B cell (primary cell): Measurements from ENCODE around the gene PXMP4. TPM values are rescaled to one million over a fixed set of nuclear protein-coding genes. Genes with fewer than 3 reads are reported as not detected.

ENCODE experiments used
- ATAC-seq: fragments of 200-7000 bp; cut with Tn5 transposase; one replicate; pipeline ENCODE4 v1.10.0; 2021; ENCODE audit warnings: low read depth, mild to moderate bottlenecking, moderate number of reproducible peaks, moderate library complexity
- CTCF ChIA-PET: fragments of 350-600 bp; sonication (Branson Sonifier 250); formaldehyde crosslinking; loops from one replicate; lab custom pipeline; 2021; ENCODE audit warnings: antibody characterized with exemption, inconsistent platforms; lab: Charles Lee
- POLR2A ChIA-PET: fragments of 350-600 bp; sonication (Branson Sonifier 250); formaldehyde crosslinking; loops from one replicate; lab custom pipeline; 2021; ENCODE audit warnings: antibody characterized with exemption; lab: Charles Lee
- DNase-seq: peaks from one replicate; pipeline ENCODE4 v3.0.0; 2013
- H2AFZ ChIP-seq: 2 replicates; pipeline ENCODE4 v1.6.1; 2012; ENCODE audit warnings: mild to moderate bottlenecking, low read depth, low read length; ENCODE audit not compliant: insufficient read depth, poor library complexity, severe bottlenecking
- H3K27ac ChIP-seq, 2 donors: 1 replicate in 1 of 2; 2 replicates in 1 of 2; pipeline ENCODE4 v1.5.1; 2012 to 2013; ENCODE audit warnings: low read length in 2 of 2, mild to moderate bottlenecking in 2 of 2, moderate library complexity in 1 of 2
- H3K27me3 ChIP-seq, 4 experiments: fragments of 200-600 bp in 1 of 4; sonication (generic) in 1 of 4; replicated peaks in 1 of 4; 1 replicate in 2 of 4; 2 replicates in 2 of 4; pipeline versions ENCODE4 v1.6.1 to v1.7.0; 2013 to 2016; ENCODE audit warnings: low read length in 3 of 4, mild to moderate bottlenecking in 2 of 4, mixed read lengths in 1 of 4, moderate library complexity in 1 of 4; ENCODE audit not compliant: insufficient read depth in 4 of 4, control insufficient read depth in 3 of 4; ENCODE audit errors: control extremely low read depth in 1 of 4
- H3K36me3 ChIP-seq, 2 experiments: replicated peaks in 1 of 2; 1 replicate in 1 of 2; 2 replicates in 1 of 2; pipeline versions ENCODE4 v1.6.1 to v1.7.1; 2013; ENCODE audit warnings: low read length in 1 of 2; ENCODE audit not compliant: insufficient read depth in 2 of 2, control insufficient read depth in 1 of 2; ENCODE audit errors: control extremely low read depth in 1 of 2, extremely low read depth in 1 of 2
- H3K4me1 ChIP-seq, 2 donors: fragments of 200-600 bp in 1 of 2; sonication (generic) in 1 of 2; 1 replicate in 1 of 2; 2 replicates in 1 of 2; pipeline versions ENCODE4 v1.5.1 to v1.6.1; 2013 to 2017; ENCODE audit warnings: low read length in 2 of 2; ENCODE audit not compliant: control insufficient read depth in 2 of 2, insufficient read depth in 2 of 2
- H3K4me2 ChIP-seq: replicated peaks from 2 replicates; pipeline ENCODE3; 2012; ENCODE audit warnings: mild to moderate bottlenecking, low read depth, low read length; ENCODE audit not compliant: poor library complexity, severe bottlenecking
- H3K4me3 ChIP-seq, 5 experiments: fragments of 200-600 bp in 1 of 5; sonication (generic) in 1 of 5; 1 replicate in 3 of 5; 2 replicates in 2 of 5; pipeline versions ENCODE4 v1.5.1 to v1.7.0; 2011 to 2016; ENCODE audit warnings: low read length in 4 of 5, mild to moderate bottlenecking in 4 of 5, low read depth in 2 of 5, control low read depth in 1 of 5, moderate library complexity in 1 of 5; ENCODE audit not compliant: insufficient read depth in 1 of 5; ENCODE audit errors: control extremely low read depth in 1 of 5, extremely low read depth in 1 of 5
- H3K79me2 ChIP-seq: fragments of 200-600 bp; sonication (generic); one replicate; pipeline ENCODE4 v1.6.0; 2016; ENCODE audit warnings: low read length; ENCODE audit not compliant: control insufficient read depth, insufficient read depth
- H3K9ac ChIP-seq: fragments of 200-600 bp; sonication (generic); 2 replicates; pipeline ENCODE4 v1.6.1; 2017; ENCODE audit warnings: mild to moderate bottlenecking, low read length, moderate library complexity
- H3K9me3 ChIP-seq, 3 donors: one replicate each; pipeline versions ENCODE4 v1.6.1 to v1.7.1; 2013; ENCODE audit warnings: low read length in 2 of 3; ENCODE audit not compliant: control insufficient read depth in 2 of 3, insufficient read depth in 1 of 3; ENCODE audit errors: control extremely low read depth in 1 of 3
- H4K20me1 ChIP-seq: 2 replicates; pipeline ENCODE4 v1.6.0; 2012; ENCODE audit warnings: mild to moderate bottlenecking, low read length; ENCODE audit not compliant: insufficient read depth, control insufficient read depth, poor library complexity, severe bottlenecking
- H3K27ac Mint-ChIP-seq: one replicate; pipeline ENCODE4 v1.8.0; 2021; ENCODE audit warnings: mixed read lengths
- H3K27me3 Mint-ChIP-seq: one replicate; pipeline ENCODE4 v1.8.0; 2021; ENCODE audit warnings: mixed read lengths
- H3K4me1 Mint-ChIP-seq: one replicate; pipeline ENCODE4 v1.8.0; 2021; ENCODE audit warnings: mixed read lengths
- H3K4me3 Mint-ChIP-seq: one replicate; pipeline ENCODE4 v1.8.0; 2021; ENCODE audit warnings: mixed read lengths
- H3K9me3 Mint-ChIP-seq: one replicate; pipeline ENCODE4 v1.8.0; 2022; ENCODE audit warnings: mixed read lengths; ENCODE audit not compliant: insufficient read depth
- EZH2 ChIP-seq: IDR thresholded peaks from 2 replicates; pipeline ENCODE4 v1.6.1; 2012; ENCODE audit warnings: borderline replicate concordance, low read depth, mild to moderate bottlenecking, moderate library complexity, low read length; ENCODE audit not compliant: insufficient read depth, poor library complexity, severe bottlenecking
- WGBS: methylation state at CpG from one replicate; pipeline ENCODE4 v1.1.5; 2013; ENCODE audit warnings: missing lambda C conversion rate; ENCODE audit not compliant: insufficient coverage; 5-methylcytosine and 5-hydroxymethylcytosine counted together
- intact Hi-C: fragments of 100-400 bp; cut with micrococcal nuclease; formaldehyde crosslinking; loops from one replicate; pipeline ENCODE4 v1.10.0; 2022
- polyA plus RNA-seq: library from polyadenylated mRNA; depleted of rRNA; stranded (reverse); fragments of >200 nt; gene quantifications from 2 replicates; pipeline ENCODE4 v1.2.3, GENCODE V29; 2012
- total RNA-seq, 2 donors: library from RNA; stranded (reverse); fragments of 120-200 nt in 1 of 2; gene quantifications; 1 replicate in 1 of 2; 2 replicates in 1 of 2; pipeline versions ENCODE4 v1.2.3 to v1.2.4, GENCODE V29; 2013 to 2022
- TF ChIP-seq, protein P1 (sequence below): fragments of 200-600 bp; IDR thresholded peaks from one replicate; pipeline ENCODE4 v1.8.0; 2022; ENCODE audit warnings: antibody characterized with exemption, mild to moderate bottlenecking

Gene PXMP4
- total and polyA plus RNA-seq, 2 donors (not counting 1 experiment from before 2014, with no cell fraction given) = 5.0 to 6.6 TPM

GRCh38 chr20:33681728-33682353, 38.3 kb downstream of the PXMP4 start:
- no peak overlapping the region for H3K4me3 ChIP-seq
- H3K79me2 ChIP-seq = no peaks in the 10 kb centered on the region
- H3K27ac Mint-ChIP-seq = peak overlapping the region; percentile 2
- H3K9me3 Mint-ChIP-seq = no peaks in the 10 kb centered on the region
- H3K9me3 ChIP-seq = no peaks in the 10 kb centered on the region
- no peak overlapping the region for H3K9ac ChIP-seq
- H3K27ac ChIP-seq = no peak overlapping the region
- H3K27me3 ChIP-seq = no peaks in the 10 kb centered on the region
- 94% methylated on average over 9 of the region's 9 CpGs for WGBS
- ATAC-seq (no peak), DNase-seq (no peak)
- no peak overlapping the region for H3K4me3 Mint-ChIP-seq
- no peaks in the 10 kb centered on the region for H4K20me1 ChIP-seq
- POLR2A ChIA-PET = no interaction called here
- no peak overlapping the region for H3K4me2 ChIP-seq
- no peaks in the 10 kb centered on the region for H3K27me3 Mint-ChIP-seq
- intact Hi-C loops = no loop called here
- no peaks in the 10 kb centered on the region for H3K36me3 ChIP-seq
- H3K4me1 ChIP-seq = peaks cover 36 to 42% of the 10 kb centered on the region in 2 donors
- no peak for TF ChIP-seq EZH2
- CTCF ChIA-PET = interaction anchor here (1.8 kb wide), 1 partner anchor 14 kb away, joined by 9 read pairs; the partner anchor contains the start of gene ACTL10
- H2AFZ ChIP-seq = no peak overlapping the region
- peaks cover 47% of the 10 kb centered on the region for H3K4me1 Mint-ChIP-seq

- no peak overlapping the region for H3K4me2 ChIP-seq
- DNase-seq = no peak
- WGBS = 91% methylated on average over 5 of the region's 5 CpGs
Measured at GRCh38 chr20:33681288-33681687, 38.8 kb downstream of the PXMP4 start.

More at GRCh38 chr20:33681288-33681687, 38.8 kb downstream of the PXMP4 start:
- Histone ChIP-seq H3K4me1 (peaks cover 34 to 39% of the 10 kb centered on the region in 2 donors), H3K79me2 (no peaks in the 10 kb centered on the region), H3K9me3 (no peaks in the 10 kb centered on the region), H2AFZ (no peak overlapping the region), H3K36me3 (no peaks in the 10 kb centered on the region), H3K27ac (no peak overlapping the region), H3K4me3 (no peak overlapping the region), H3K27me3 (no peaks in the 10 kb centered on the region), H3K9ac (no peak overlapping the region), H4K20me1 (no peaks in the 10 kb centered on the region)
- peak overlapping the region; percentile 3 for H3K27ac Mint-ChIP-seq
- ATAC-seq = no peak
- H3K9me3 Mint-ChIP-seq = no peaks in the 10 kb centered on the region
- CTCF ChIA-PET = interaction anchor here (1.8 kb wide), 1 partner anchor 14 kb away, joined by 9 read pairs; the partner anchor contains the start of gene ACTL10
- H3K27me3 Mint-ChIP-seq = no peaks in the 10 kb centered on the region
- POLR2A ChIA-PET = no interaction called here
- H3K4me1 Mint-ChIP-seq = peaks cover 43% of the 10 kb centered on the region
- H3K4me3 Mint-ChIP-seq = no peak overlapping the region
- TF ChIP-seq, protein P1, sequence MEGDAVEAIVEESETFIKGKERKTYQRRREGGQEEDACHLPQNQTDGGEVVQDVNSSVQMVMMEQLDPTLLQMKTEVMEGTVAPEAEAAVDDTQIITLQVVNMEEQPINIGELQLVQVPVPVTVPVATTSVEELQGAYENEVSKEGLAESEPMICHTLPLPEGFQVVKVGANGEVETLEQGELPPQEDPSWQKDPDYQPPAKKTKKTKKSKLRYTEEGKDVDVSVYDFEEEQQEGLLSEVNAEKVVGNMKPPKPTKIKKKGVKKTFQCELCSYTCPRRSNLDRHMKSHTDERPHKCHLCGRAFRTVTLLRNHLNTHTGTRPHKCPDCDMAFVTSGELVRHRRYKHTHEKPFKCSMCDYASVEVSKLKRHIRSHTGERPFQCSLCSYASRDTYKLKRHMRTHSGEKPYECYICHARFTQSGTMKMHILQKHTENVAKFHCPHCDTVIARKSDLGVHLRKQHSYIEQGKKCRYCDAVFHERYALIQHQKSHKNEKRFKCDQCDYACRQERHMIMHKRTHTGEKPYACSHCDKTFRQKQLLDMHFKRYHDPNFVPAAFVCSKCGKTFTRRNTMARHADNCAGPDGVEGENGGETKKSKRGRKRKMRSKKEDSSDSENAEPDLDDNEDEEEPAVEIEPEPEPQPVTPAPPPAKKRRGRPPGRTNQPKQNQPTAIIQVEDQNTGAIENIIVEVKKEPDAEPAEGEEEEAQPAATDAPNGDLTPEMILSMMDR = no peak
- TF ChIP-seq EZH2 = no peak
- intact Hi-C loops = no loop called here
